Measurements from ENCODE around the gene SERP2.

The SERP2 gene

GRCh38 chr13:44389876-44390275, 16.3 kb downstream of the SERP2 start:
- FAIRE-seq: no peak

- no peak for FAIRE-seq
Observed at GRCh38 chr13:44393391-44393790, 19.8 kb downstream of the SERP2 start.

- no peak for FAIRE-seq
Observed at GRCh38 chr13:44394658-44395057, 21.0 kb downstream of the SERP2 start.

GRCh38 chr13:44395976-44396694, 22.5 kb downstream of the SERP2 start:
- no peak for FAIRE-seq

- FAIRE-seq: no peak
Observed at GRCh38 chr13:44396701-44397580, 23.3 kb downstream of the SERP2 start.

- FAIRE-seq: no peak
Observed at GRCh38 chr13:44397766-44398223, 24.2 kb downstream of the SERP2 start.

GRCh38 chr13:44398606-44399005, 25.0 kb downstream of the SERP2 start:
- FAIRE-seq: no peak

- FAIRE-seq: no peak
Observed at GRCh38 chr13:44399074-44399473, 25.4 kb downstream of the SERP2 start.

GRCh38 chr13:44400736-44401135, 27.1 kb downstream of the SERP2 start:
- no peak for FAIRE-seq

- no peak for FAIRE-seq
Observed at GRCh38 chr13:44401577-44401976, 28.0 kb downstream of the SERP2 start.

GRCh38 chr13:44402899-44403445, 29.3 kb downstream of the SERP2 start:
- no peak for FAIRE-seq

- no peak for FAIRE-seq
Observed at GRCh38 chr13:44403461-44404056, 29.9 kb downstream of the SERP2 start.

- no peak for FAIRE-seq
Observed at GRCh38 chr13:44404261-44405132, 30.9 kb downstream of the SERP2 start.

- no peak for FAIRE-seq
Observed at GRCh38 chr13:44406617-44407016, 33.0 kb downstream of the SERP2 start.

- FAIRE-seq: no peak
Observed at GRCh38 chr13:44407379-44407778, 33.8 kb downstream of the SERP2 start.

GRCh38 chr13:44407891-44408290, 34.3 kb downstream of the SERP2 start:
- no peak for FAIRE-seq

GRCh38 chr13:44409595-44409994, 36.0 kb downstream of the SERP2 start:
- FAIRE-seq: no peak

- FAIRE-seq: no peak
Observed at GRCh38 chr13:44410328-44410859, 36.8 kb downstream of the SERP2 start.

- no peak for FAIRE-seq
Observed at GRCh38 chr13:44411841-44412240, 38.2 kb downstream of the SERP2 start.

GRCh38 chr13:44412346-44412935, 38.8 kb downstream of the SERP2 start:
- no peak for FAIRE-seq

- FAIRE-seq: no peak
Observed at GRCh38 chr13:44413095-44413494, 39.5 kb downstream of the SERP2 start.

- no peak for FAIRE-seq
Observed at GRCh38 chr13:44414716-44415115, 41.1 kb downstream of the SERP2 start.

Measured in G401.6 (cell line).